Mesodermal cell (in vitro differentiated cells): Measurements from ENCODE around the gene ADAMTSL2.

Source experiments
- H3K27ac ChIP-seq: 2 replicates; pipeline ENCODE4 v1.7.0; 2013; ENCODE audit warnings: mild to moderate bottlenecking, low read depth, low read length, moderate library complexity; ENCODE audit not compliant: severe bottlenecking
- H3K36me3 ChIP-seq: 2 replicates; pipeline ENCODE4 v1.7.1; 2013; ENCODE audit warnings: mild to moderate bottlenecking, low read length, moderate library complexity; ENCODE audit not compliant: control insufficient read depth, insufficient read depth
- H3K4me1 ChIP-seq: one replicate; pipeline ENCODE4 v1.7.1; 2013; ENCODE audit warnings: mild to moderate bottlenecking, low read length; ENCODE audit not compliant: insufficient read depth, control insufficient read depth, poor library complexity, severe bottlenecking
- H3K4me3 ChIP-seq: 2 replicates; pipeline ENCODE4 v1.7.0; 2013; ENCODE audit warnings: low read length, control low read depth, mild to moderate bottlenecking; ENCODE audit not compliant: insufficient read depth, poor library complexity, severe bottlenecking; ENCODE audit errors: extremely low read depth
- H3K9me3 ChIP-seq: 2 replicates; pipeline ENCODE4 v1.7.1; 2013; ENCODE audit warnings: mild to moderate bottlenecking, low read length, moderate library complexity; ENCODE audit not compliant: control insufficient read depth
- WGBS, 2 experiments: methylation state at CpG; one replicate each; pipeline ENCODE4 v1.1.5; 2013; ENCODE audit warnings: missing lambda C conversion rate in 2 of 2; ENCODE audit not compliant: insufficient coverage in 2 of 2; 5-methylcytosine and 5-hydroxymethylcytosine counted together

ADAMTSL2 gene

GRCh38 chr9:133521122-133522072 is 13.1 kb upstream of the ADAMTSL2 start:
- 84 to 95% methylated on average over 12 to 15 of the region's 21 CpGs for WGBS, 2 experiments
- Histone ChIP-seq H3K27ac (no peak overlapping the region), H3K9me3 (no peaks in the 10 kb centered on the region), H3K4me1 (peaks cover 14% of the 10 kb centered on the region), H3K36me3 (no peaks in the 10 kb centered on the region), H3K4me3 (no peak overlapping the region)

GRCh38 chr9:133522073-133522910 is 12.2 kb upstream of the ADAMTSL2 start:
- no peak overlapping the region for H3K4me3 ChIP-seq
- WGBS, 2 experiments = 92 to 95% methylated on average over 11 to 13 of the region's 14 CpGs
- no peaks in the 10 kb centered on the region for H3K9me3 ChIP-seq
- no peak overlapping the region for H3K27ac ChIP-seq
- H3K36me3 ChIP-seq = no peaks in the 10 kb centered on the region
- peaks cover 23% of the 10 kb centered on the region for H3K4me1 ChIP-seq

GRCh38 chr9:133523106-133523505 is 11.4 kb upstream of the ADAMTSL2 start:
- Histone ChIP-seq H3K36me3 (no peaks in the 10 kb centered on the region), H3K4me1 (peaks cover 30% of the 10 kb centered on the region), H3K9me3 (no peaks in the 10 kb centered on the region), H3K4me3 (no peak overlapping the region), H3K27ac (no peak overlapping the region)
- WGBS, 2 experiments = 89 to 92% methylated on average over 8 of the region's 8 CpGs

- H3K4me1 ChIP-seq = peaks cover 40% of the 10 kb centered on the region
- H3K4me3 ChIP-seq = no peak overlapping the region
- 83 to 94% methylated on average over 1 to 3 of the region's 5 CpGs for WGBS, 2 experiments
- H3K9me3 ChIP-seq = no peaks in the 10 kb centered on the region
- H3K27ac ChIP-seq = no peak overlapping the region
- H3K36me3 ChIP-seq = no peaks in the 10 kb centered on the region
Observed at GRCh38 chr9:133524146-133524545, 10.4 kb upstream of the ADAMTSL2 start.

GRCh38 chr9:133524679-133525228 is 9.8 kb upstream of the ADAMTSL2 start, which contains the start of gene MYMK:
Gene MYMK (minus strand): TSS chr9:133524959. CDS start chr9:133524844, 115 bp downstream.
- Histone ChIP-seq H3K27ac (no peak within 1 kb of the TSS), H3K36me3 (no peaks in the 10 kb centered on the region), H3K4me1 (peaks cover 46% of the 10 kb centered on the region), H3K4me3 (no peak within 1 kb of the TSS), H3K9me3 (no peaks in the 10 kb centered on the region)
- 96 to 97% methylated on average over 15 to 16 of the region's 17 CpGs for WGBS, 2 experiments

DNA sequence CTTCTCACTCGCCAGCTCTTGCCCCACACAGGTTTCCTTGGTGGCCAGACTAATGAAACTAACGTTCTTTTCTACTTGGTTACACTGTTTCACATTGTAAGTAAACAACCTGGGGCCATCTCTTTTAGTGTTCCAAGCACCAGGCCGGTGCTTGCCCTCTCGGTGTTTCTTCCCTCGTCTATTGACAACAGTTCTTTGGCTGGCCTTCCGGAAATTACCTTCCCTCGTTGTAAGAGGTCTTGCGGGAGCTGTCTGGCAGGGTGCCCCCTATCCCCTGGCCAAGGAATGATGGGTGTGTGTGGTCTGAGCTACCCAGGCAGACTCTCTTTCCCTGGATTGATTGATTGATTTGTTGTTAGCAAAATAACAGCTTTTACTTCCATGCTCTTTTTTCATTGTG is 8.8 kb upstream of the ADAMTSL2 start:
- 76 to 83% methylated on average over 5 to 6 of the region's 8 CpGs for WGBS, 2 experiments
- Histone ChIP-seq H3K4me1 (peaks cover 48% of the 10 kb centered on the region), H3K36me3 (no peaks in the 10 kb centered on the region), H3K9me3 (no peaks in the 10 kb centered on the region), H3K27ac (no peak overlapping the region), H3K4me3 (no peak overlapping the region)

GRCh38 chr9:133526721-133527321 is 7.7 kb upstream of the ADAMTSL2 start:
- Histone ChIP-seq H3K4me3 (no peak overlapping the region), H3K27ac (peak overlapping the region; percentile 62), H3K36me3 (no peaks in the 10 kb centered on the region), H3K9me3 (no peaks in the 10 kb centered on the region), H3K4me1 (peaks cover 48% of the 10 kb centered on the region)
- 35 to 42% methylated on average over 12 to 19 of the region's 21 CpGs for WGBS, 2 experiments

DNA sequence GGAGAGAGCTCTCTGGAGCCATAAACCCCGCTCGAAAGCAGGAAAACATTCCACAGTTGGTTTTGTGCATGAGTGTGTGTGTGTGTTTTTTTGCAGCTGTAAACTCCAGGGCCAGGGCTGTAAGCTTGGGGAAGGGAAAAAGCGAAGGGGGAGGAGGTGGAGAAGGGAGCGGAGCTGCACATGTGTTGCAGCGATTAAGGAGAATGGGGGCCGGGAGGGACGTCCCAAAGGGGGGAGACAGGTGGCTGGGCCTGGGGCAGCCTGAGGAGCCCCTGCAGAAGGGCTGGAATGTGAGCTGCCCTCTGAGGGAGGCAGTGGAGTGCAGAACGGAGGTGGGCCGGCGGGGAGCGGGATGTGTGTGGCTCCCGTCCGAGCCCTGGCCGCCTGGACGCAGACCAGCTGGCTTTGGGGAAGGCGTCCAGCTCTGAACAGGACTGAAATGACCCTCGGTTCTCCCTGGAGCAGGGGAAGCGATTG is 7.0 kb upstream of the ADAMTSL2 start:
- 64 to 67% methylated on average over 12 to 18 of the region's 18 CpGs for whole genome bisulfite sequencing, 2 experiments
- Histone ChIP-seq H3K4me1 (peaks cover 48% of the 10 kb centered on the region), H3K9me3 (no peaks in the 10 kb centered on the region), H3K36me3 (no peaks in the 10 kb centered on the region), H3K27ac (peak overlapping the region; percentile 62), H3K4me3 (no peak overlapping the region)

GRCh38 chr9:133528001-133528875 is 6.3 kb upstream of the ADAMTSL2 start:
- no peak overlapping the region for H3K27ac ChIP-seq
- no peaks in the 10 kb centered on the region for H3K9me3 ChIP-seq
- H3K4me1 ChIP-seq = peaks cover 51% of the 10 kb centered on the region
- 83 to 85% methylated on average over 16 to 20 of the region's 22 CpGs for WGBS, 2 experiments
- no peak overlapping the region for H3K4me3 ChIP-seq
- no peaks in the 10 kb centered on the region for H3K36me3 ChIP-seq
